ENCODE measurements around the gene ABI1. TPM values are rescaled to one million over a fixed set of nuclear protein-coding genes. Genes with fewer than 3 reads are reported as not detected.

ABI1 gene
- total RNA-seq, 1 experiment from 2014 or later, result 95.8 TPM

DNA sequence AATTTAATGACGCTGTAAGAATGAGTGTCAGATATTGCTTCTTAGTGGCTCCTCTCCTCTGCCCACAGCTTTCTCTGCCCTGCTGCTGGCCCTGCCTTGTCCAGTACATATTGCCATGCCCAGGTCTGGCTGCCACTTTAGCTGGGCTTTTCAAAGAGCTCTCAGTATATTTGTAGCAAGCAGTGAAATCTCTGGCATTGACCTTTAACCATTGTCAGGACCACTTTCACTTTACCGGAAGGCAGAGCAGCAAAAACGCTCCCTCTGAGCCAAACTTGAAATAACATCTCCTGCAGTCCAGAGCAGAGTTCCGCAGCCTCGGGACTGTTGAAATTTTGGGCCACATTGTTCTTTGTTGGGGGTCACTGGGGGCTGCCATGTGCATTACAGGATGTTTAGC lies 149.4 kb downstream of the ABI1 start:
- no peak for DNase-seq
- ChIA-PET CTCF (no interaction called here), POLR2A (no interaction called here)
- no peak overlapping the region for H3K27ac Mint-ChIP-seq (ENCODE audit: unreplicated experiment)
- H3K36me3 ChIP-seq (ENCODE audit: control insufficient read depth, insufficient read depth, low read length), result peaks cover 6% of the 10 kb centered on the region; the same call in 1 of the 2 replicates
- H3K4me1 Mint-ChIP-seq (ENCODE audit: low read depth, unreplicated experiment), result peaks cover 27% of the 10 kb centered on the region
- TF ChIP-seq, protein P1, sequence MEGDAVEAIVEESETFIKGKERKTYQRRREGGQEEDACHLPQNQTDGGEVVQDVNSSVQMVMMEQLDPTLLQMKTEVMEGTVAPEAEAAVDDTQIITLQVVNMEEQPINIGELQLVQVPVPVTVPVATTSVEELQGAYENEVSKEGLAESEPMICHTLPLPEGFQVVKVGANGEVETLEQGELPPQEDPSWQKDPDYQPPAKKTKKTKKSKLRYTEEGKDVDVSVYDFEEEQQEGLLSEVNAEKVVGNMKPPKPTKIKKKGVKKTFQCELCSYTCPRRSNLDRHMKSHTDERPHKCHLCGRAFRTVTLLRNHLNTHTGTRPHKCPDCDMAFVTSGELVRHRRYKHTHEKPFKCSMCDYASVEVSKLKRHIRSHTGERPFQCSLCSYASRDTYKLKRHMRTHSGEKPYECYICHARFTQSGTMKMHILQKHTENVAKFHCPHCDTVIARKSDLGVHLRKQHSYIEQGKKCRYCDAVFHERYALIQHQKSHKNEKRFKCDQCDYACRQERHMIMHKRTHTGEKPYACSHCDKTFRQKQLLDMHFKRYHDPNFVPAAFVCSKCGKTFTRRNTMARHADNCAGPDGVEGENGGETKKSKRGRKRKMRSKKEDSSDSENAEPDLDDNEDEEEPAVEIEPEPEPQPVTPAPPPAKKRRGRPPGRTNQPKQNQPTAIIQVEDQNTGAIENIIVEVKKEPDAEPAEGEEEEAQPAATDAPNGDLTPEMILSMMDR (IDR thresholded peaks at IDR 0.05; ENCODE audit: insufficient read depth in 1 of 2, low read depth in 1 of 2, low read length in 1 of 2, severe bottlenecking in 1 of 2, unreplicated experiment in 1 of 2), result no peak
- no peaks in the 10 kb centered on the region for H3K9me3 Mint-ChIP-seq (ENCODE audit: unreplicated experiment)
- no TSS peak for BruUV-seq (replicated peaks)
- H3K4me3 ChIP-seq (ENCODE audit: low read depth, low read length), result no peak overlapping the region
- H3K27me3 Mint-ChIP-seq (ENCODE audit: insufficient read depth, unreplicated experiment), result no peaks in the 10 kb centered on the region
- no peak overlapping the region for H3K4me3 Mint-ChIP-seq (ENCODE audit: unreplicated experiment)
- intact Hi-C loops (cut with micrococcal nuclease; ENCODE audit: unreplicated experiment), result no loop called here
- H3K9me3 ChIP-seq, result no peaks in the 10 kb centered on the region
- H3K27me3 ChIP-seq (replicated peaks; ENCODE audit: control insufficient read depth, insufficient read depth, low read length), result no peaks in the 10 kb centered on the region
- H3K4me1 ChIP-seq, result peaks cover 15% of the 10 kb centered on the region
- H3K36me3 Mint-ChIP-seq (ENCODE audit: insufficient read depth, unreplicated experiment), result peaks cover 35% of the 10 kb centered on the region

DNA sequence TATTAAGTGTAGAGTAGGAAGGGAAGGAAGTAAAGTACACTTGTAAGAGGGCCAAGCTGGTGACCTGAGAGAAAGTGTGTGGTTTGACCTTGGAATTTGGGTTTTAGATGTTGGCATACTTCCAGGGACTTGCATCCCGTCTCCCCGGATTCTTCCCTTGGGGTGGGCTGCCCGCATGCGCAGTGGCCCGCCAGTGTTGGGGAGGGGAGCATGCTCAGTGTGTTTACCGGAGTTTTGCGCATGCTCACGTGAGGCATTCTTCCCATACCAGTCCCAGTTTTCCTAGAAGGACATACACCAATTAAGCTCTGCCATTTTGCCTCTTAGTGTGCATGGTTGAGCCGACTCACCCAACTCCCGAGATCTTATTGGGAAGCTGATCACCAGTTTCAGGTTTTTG lies 153.8 kb downstream of the ABI1 start:
- Mint-ChIP-seq H3K36me3 (ENCODE audit: insufficient read depth, unreplicated experiment) (peaks cover 33% of the 10 kb centered on the region), H3K27ac (ENCODE audit: unreplicated experiment) (no peak overlapping the region), H3K4me3 (ENCODE audit: unreplicated experiment) (no peak overlapping the region), H3K4me1 (ENCODE audit: low read depth, unreplicated experiment) (peaks cover 10% of the 10 kb centered on the region), H3K9me3 (ENCODE audit: unreplicated experiment) (no peaks in the 10 kb centered on the region), H3K27me3 (ENCODE audit: insufficient read depth, unreplicated experiment) (no peaks in the 10 kb centered on the region)
- intact Hi-C loops (cut with micrococcal nuclease; ENCODE audit: unreplicated experiment), result no loop called here
- no TSS peak for BruUV-seq (replicated peaks)
- H3K27me3 ChIP-seq (replicated peaks; ENCODE audit: control insufficient read depth, insufficient read depth, low read length), result no peaks in the 10 kb centered on the region
- no peaks in the 10 kb centered on the region for H3K4me1 ChIP-seq
- no peak for DNase-seq
- H3K9me3 ChIP-seq, result no peaks in the 10 kb centered on the region
- ChIA-PET POLR2A (interaction anchor here (0.6 kb wide), 1 partner anchor 9 kb away, joined by 4 read pairs; no protein-coding TSS in a partner anchor), CTCF (no interaction called here)
- no peak overlapping the region for H3K4me3 ChIP-seq (ENCODE audit: low read depth, low read length)
- TF ChIP-seq, protein P1 (IDR thresholded peaks at IDR 0.05; ENCODE audit: insufficient read depth in 1 of 2, low read depth in 1 of 2, low read length in 1 of 2, severe bottlenecking in 1 of 2, unreplicated experiment in 1 of 2), result no peak
- H3K36me3 ChIP-seq (ENCODE audit: control insufficient read depth, insufficient read depth, low read length), result peaks cover 6% of the 10 kb centered on the region

DNA sequence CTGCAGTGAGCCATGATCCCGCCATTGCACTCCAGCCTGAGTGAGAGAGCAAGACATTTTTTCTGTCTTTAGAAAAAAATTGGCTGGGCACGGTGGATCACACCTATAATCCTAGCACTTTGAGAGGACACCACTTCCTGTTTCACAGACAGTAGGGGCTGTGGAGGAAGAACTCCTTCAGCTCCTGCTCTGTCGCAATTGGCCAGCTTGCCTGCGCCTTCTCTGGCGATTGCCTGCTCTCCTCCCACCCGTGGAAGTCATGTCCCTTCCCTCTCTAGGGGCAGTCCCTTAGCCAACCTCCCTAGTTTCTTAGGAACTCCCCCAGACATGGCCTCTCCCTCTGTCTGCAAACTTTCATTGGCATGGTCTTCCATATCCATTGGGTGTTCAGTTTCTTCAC lies 154.6 kb downstream of the ABI1 start:
- no TSS peak for BruUV-seq (replicated peaks)
- DNase-seq, result no peak
- H3K9me3 ChIP-seq, result no peaks in the 10 kb centered on the region
- 0 out of 2 replicates have a peak, but pooled peaks cover 2% of the 10 kb centered on the region for H3K4me1 ChIP-seq
- H3K36me3 Mint-ChIP-seq (ENCODE audit: insufficient read depth, unreplicated experiment), result peaks cover 33% of the 10 kb centered on the region
- ChIA-PET POLR2A (no interaction called here), CTCF (no interaction called here)
- TF ChIP-seq, protein P1 (IDR thresholded peaks at IDR 0.05; ENCODE audit: insufficient read depth in 1 of 2, low read depth in 1 of 2, low read length in 1 of 2, severe bottlenecking in 1 of 2, unreplicated experiment in 1 of 2), result no peak
- no peaks in the 10 kb centered on the region for H3K27me3 ChIP-seq (replicated peaks; ENCODE audit: control insufficient read depth, insufficient read depth, low read length)
- H3K4me3 ChIP-seq (ENCODE audit: low read depth, low read length), result no peak overlapping the region
- H3K27me3 Mint-ChIP-seq (ENCODE audit: insufficient read depth, unreplicated experiment), result no peaks in the 10 kb centered on the region
- no peak overlapping the region for H3K27ac Mint-ChIP-seq (ENCODE audit: unreplicated experiment)
- peaks cover 11% of the 10 kb centered on the region for H3K4me1 Mint-ChIP-seq (ENCODE audit: low read depth, unreplicated experiment)
- intact Hi-C loops (cut with micrococcal nuclease; ENCODE audit: unreplicated experiment), result no loop called here
- no peak overlapping the region for H3K4me3 Mint-ChIP-seq (ENCODE audit: unreplicated experiment)
- peaks cover 8% of the 10 kb centered on the region for H3K36me3 ChIP-seq (ENCODE audit: control insufficient read depth, insufficient read depth, low read length)
- peaks cover 1% of the 10 kb centered on the region for H3K9me3 Mint-ChIP-seq (ENCODE audit: unreplicated experiment)

Measured in Caco-2 (cell line).